Measurements from ENCODE around the gene CLRN2. TPM values are rescaled to one million over a fixed set of nuclear protein-coding genes. Genes with fewer than 3 reads are reported as not detected.

The CLRN2 gene
- total RNA-seq, 4 donors from 2014 or later = not detected

DNA sequence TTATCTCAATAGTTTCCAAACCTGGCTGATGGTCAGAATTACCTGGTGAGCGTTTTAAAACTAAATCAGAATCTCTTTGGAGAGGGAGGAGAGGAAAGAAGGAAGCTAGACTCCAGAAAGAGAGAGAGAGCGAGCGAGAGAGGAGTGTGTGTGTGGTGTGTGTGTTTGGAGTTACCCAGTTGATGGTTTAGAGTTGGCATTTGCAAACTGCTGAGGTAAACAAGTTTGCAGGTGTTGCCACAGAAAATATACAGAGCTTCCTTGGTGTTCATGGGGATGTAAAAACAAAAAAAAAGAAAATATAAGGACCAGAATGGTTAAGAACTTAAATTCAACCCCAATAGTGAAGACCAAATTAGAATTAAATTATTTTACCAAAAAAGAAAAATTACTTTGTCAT, 35.6 kb downstream of the CLRN2 start:
- intact Hi-C loops (cut with DNase I) = loop anchor here (5.0 kb wide), 1 partner anchor 87 kb away; no protein-coding TSS in a partner anchor

DNA sequence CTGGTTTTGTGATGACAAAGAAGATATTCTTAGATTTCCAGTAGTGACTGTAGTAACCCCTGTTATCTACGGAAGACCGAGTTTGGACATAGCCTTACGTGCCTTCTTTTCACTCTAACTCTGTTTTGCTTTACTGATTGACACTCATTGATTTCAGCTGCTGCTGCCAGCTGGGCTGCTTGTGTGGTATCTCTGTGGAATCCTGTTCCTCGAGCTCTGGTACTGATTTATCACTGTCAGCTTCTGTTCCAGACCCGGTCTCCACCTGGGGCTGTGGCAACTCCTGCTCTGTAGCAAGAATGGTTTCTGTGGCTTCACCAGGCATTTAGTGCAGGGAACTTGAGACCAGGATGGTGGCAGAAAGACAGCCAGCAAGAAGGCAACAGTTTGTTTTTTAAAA, 37.5 kb downstream of the CLRN2 start:
- 17 to 41% methylated on average over 5 of the region's 5 CpGs for WGBS, 2 donors
- no peaks in the 10 kb centered on the region for H3K9me3 ChIP-seq
- H3K36me3 ChIP-seq = no peaks in the 10 kb centered on the region
- no peak overlapping the region for H3K27ac ChIP-seq
- no peak overlapping the region for H3K4me3 ChIP-seq
- H3K4me1 ChIP-seq = peaks cover 0 to 5% (median 0%) of the 10 kb centered on the region in 3 donors
- intact Hi-C loops (cut with DNase I) = loop anchor here (5.0 kb wide), 1 partner anchor 85 kb away; no protein-coding TSS in a partner anchor
- DNase-seq = no peak
- TF ChIP-seq, protein P1, sequence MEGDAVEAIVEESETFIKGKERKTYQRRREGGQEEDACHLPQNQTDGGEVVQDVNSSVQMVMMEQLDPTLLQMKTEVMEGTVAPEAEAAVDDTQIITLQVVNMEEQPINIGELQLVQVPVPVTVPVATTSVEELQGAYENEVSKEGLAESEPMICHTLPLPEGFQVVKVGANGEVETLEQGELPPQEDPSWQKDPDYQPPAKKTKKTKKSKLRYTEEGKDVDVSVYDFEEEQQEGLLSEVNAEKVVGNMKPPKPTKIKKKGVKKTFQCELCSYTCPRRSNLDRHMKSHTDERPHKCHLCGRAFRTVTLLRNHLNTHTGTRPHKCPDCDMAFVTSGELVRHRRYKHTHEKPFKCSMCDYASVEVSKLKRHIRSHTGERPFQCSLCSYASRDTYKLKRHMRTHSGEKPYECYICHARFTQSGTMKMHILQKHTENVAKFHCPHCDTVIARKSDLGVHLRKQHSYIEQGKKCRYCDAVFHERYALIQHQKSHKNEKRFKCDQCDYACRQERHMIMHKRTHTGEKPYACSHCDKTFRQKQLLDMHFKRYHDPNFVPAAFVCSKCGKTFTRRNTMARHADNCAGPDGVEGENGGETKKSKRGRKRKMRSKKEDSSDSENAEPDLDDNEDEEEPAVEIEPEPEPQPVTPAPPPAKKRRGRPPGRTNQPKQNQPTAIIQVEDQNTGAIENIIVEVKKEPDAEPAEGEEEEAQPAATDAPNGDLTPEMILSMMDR (IDR thresholded peaks at IDR 0.05) = no peak
- no peak for TF ChIP-seq POLR2A (IDR thresholded peaks at IDR 0.05)
- H3K27me3 ChIP-seq = peaks cover 0 to 19% (median 0%) of the 10 kb centered on the region in 4 donors

More for the DNA sequence above, 35.6 kb downstream of the CLRN2 start:
- no peak overlapping the region for H3K4me3 ChIP-seq
- WGBS, 2 donors = 89 to 98% methylated on average over 3 of the region's 3 CpGs
- no peak for TF ChIP-seq POLR2A (IDR thresholded peaks at IDR 0.05)
- TF ChIP-seq, protein P1 (IDR thresholded peaks at IDR 0.05) = no peak
- no peaks in the 10 kb centered on the region for H3K9me3 ChIP-seq
- no peaks in the 10 kb centered on the region for H3K36me3 ChIP-seq
- no peak overlapping the region for H3K27ac ChIP-seq
- peaks cover 0 to 5% (median 0%) of the 10 kb centered on the region in 3 donors for H3K4me1 ChIP-seq
- peaks cover 0 to 17% (median 0%) of the 10 kb centered on the region in 4 donors for H3K27me3 ChIP-seq
- no peak for DNase-seq

DNA sequence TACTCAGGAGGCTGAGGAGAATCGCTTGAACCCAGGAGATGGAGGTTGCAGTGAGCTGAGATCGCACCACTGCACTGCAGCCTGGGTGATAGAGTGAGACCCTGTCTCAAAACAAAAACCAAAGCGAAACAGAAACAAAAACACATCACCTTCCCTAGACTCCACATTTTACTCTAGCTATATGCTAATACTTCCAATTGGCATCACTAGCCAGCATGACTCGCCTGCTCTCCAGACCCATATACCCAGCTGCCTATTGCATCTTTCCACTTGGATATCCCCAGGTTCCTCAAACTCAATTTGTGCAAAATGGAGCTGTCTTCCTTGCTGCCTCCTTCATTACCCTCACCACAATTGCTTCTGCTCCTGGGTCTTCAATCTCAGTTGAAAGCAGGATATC, 39.6 kb downstream of the CLRN2 start:
- DNase-seq = no peak
- no peaks in the 10 kb centered on the region for H3K36me3 ChIP-seq
- intact Hi-C loops (cut with DNase I) = loop anchor here (5.0 kb wide), 1 partner anchor 83 kb away; no protein-coding TSS in a partner anchor

DNA sequence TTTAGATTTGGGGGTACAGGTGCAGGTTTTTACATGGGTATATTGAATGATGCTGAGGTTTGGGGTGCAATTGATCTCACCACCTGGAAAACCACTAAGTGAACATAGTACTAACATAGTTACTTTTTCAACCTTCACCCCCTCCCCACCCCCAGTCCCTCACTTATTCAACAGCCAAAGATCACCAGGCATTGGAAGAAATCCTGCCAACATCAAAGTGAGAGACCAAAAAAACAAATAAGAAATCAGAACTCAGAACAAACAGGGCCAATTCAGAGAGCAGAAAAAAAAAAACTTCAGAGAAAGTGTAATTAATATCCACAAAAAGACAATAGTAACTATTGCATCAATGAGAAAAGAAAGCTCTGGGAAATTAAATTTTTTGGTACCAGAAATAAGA, 41.5 kb downstream of the CLRN2 start:
- intact Hi-C loops (cut with DNase I) = no loop called here
- Histone ChIP-seq H3K9me3 (no peaks in the 10 kb centered on the region), H3K27ac (no peak overlapping the region), H3K4me1 (no peaks in the 10 kb centered on the region), H3K27me3 (peaks cover 0 to 19% (median 0%) of the 10 kb centered on the region in 4 donors), H3K36me3 (no peaks in the 10 kb centered on the region), H3K4me3 (no peak overlapping the region)
- no peak for DNase-seq
- TF ChIP-seq POLR2A (IDR thresholded peaks at IDR 0.05) = no peak
- TF ChIP-seq, protein P1 (IDR thresholded peaks at IDR 0.05) = no peak

More for the DNA sequence above, 39.6 kb downstream of the CLRN2 start:
- peaks cover 0 to 19% (median 0%) of the 10 kb centered on the region in 4 donors for H3K27me3 ChIP-seq
- H3K9me3 ChIP-seq = no peaks in the 10 kb centered on the region
- H3K4me1 ChIP-seq = peaks cover 0 to 2% (median 0%) of the 10 kb centered on the region in 3 donors
- 61% methylated on average over 4 of the region's 4 CpGs for WGBS, 2 donors
- no peak overlapping the region for H3K27ac ChIP-seq
- TF ChIP-seq, protein P1 (IDR thresholded peaks at IDR 0.05) = no peak
- no peak for TF ChIP-seq POLR2A (IDR thresholded peaks at IDR 0.05)
- no peak overlapping the region for H3K4me3 ChIP-seq

DNA sequence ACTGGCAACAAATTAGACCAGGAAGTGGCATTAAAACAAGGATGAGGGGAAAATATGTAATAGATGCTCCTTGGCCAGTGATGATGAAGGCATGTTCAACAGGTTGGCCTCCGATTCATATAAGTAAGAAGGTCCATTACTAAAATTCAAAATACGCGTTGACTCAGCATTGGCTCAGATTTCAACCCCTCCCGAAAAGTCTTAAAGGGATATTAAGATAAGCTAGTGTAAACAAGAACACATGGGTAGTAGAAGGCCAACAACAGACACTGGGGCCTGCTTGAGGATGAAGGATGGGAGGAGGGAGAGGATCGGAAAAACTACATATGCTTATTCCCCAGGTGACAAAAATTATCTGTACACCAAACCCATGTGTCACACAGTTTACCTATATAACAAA, 42.9 kb downstream of the CLRN2 start:
- intact Hi-C loops (cut with DNase I) = no loop called here
- no peaks in the 10 kb centered on the region for H3K4me1 ChIP-seq
- no peaks in the 10 kb centered on the region for H3K36me3 ChIP-seq
- TF ChIP-seq, protein P1 (IDR thresholded peaks at IDR 0.05) = no peak
- no peak for TF ChIP-seq POLR2A (IDR thresholded peaks at IDR 0.05)
- no peak for DNase-seq
- WGBS, 2 donors = 60 to 62% methylated on average over 5 of the region's 5 CpGs
- H3K4me3 ChIP-seq = no peak overlapping the region
- H3K27ac ChIP-seq = no peak overlapping the region
- H3K9me3 ChIP-seq = no peaks in the 10 kb centered on the region
- H3K27me3 ChIP-seq = peaks cover 0 to 14% (median 0%) of the 10 kb centered on the region in 4 donors
